ENCODE results near the gene MRTFA.

DNA sequence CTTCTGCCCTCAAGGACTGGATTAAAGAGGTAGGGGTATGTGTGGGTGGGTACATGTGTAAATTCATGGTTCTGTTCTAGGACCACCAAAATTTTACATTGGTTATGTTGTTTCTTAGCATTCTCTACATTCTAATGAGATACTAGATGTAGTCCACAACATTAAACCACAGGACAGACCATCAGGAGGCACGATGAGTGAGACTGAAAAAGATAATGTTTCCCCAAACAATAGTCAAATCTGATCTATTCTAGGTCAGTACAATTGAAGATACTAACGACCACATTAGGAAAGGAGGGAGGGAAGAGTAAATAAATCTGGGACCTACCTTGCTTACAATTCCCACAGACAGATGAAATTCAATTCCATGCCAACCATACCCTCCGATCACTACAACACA is 42.2 kb downstream of the MRTFA start:
- TF ChIP-seq, protein P1, sequence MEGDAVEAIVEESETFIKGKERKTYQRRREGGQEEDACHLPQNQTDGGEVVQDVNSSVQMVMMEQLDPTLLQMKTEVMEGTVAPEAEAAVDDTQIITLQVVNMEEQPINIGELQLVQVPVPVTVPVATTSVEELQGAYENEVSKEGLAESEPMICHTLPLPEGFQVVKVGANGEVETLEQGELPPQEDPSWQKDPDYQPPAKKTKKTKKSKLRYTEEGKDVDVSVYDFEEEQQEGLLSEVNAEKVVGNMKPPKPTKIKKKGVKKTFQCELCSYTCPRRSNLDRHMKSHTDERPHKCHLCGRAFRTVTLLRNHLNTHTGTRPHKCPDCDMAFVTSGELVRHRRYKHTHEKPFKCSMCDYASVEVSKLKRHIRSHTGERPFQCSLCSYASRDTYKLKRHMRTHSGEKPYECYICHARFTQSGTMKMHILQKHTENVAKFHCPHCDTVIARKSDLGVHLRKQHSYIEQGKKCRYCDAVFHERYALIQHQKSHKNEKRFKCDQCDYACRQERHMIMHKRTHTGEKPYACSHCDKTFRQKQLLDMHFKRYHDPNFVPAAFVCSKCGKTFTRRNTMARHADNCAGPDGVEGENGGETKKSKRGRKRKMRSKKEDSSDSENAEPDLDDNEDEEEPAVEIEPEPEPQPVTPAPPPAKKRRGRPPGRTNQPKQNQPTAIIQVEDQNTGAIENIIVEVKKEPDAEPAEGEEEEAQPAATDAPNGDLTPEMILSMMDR (IDR thresholded peaks at IDR 0.05) = no peak
- TF ChIP-seq POLR2AphosphoS5 (IDR thresholded peaks at IDR 0.05) = no peak

Data from prostate gland (tissue), 2 donors.